Activated CD4-positive, alpha-beta T cell treated with anti-CD3 and anti-CD28 coated beads for 48 hours (primary cell): ENCODE results near the gene ZNF521.

Experiments
- DNase-seq: peaks from one replicate; pipeline ENCODE4 v3.0.0-alpha.2; 2020

The ZNF521 gene

GRCh38 chr18:25351777-25352628 lies at the start of gene ZNF521:
ZNF521 (minus strand) TSS chr18:25352166; CDS start chr18:25350946, 1,220 bp downstream.
- DNase-seq: peak; percentile 49

- DNase-seq: no peak
Measured at GRCh38 chr18:25399554-25399953, 47.6 kb upstream of the ZNF521 start.

GRCh38 chr18:25392192-25392591 lies 40.2 kb upstream of the ZNF521 start:
- DNase-seq: no peak

GRCh38 chr18:25373432-25374179 lies 21.6 kb upstream of the ZNF521 start:
- no peak for DNase-seq

GRCh38 chr18:25370391-25370790 lies 18.4 kb upstream of the ZNF521 start:
- DNase-seq: no peak

GRCh38 chr18:25365242-25365641 lies 13.3 kb upstream of the ZNF521 start:
- no peak for DNase-seq

- DNase-seq: no peak
Measured at GRCh38 chr18:25364732-25365131, 12.8 kb upstream of the ZNF521 start.

GRCh38 chr18:25360301-25360899 lies 8.4 kb upstream of the ZNF521 start:
- DNase-seq: no peak

- DNase-seq: no peak
Measured at GRCh38 chr18:25353080-25353479, 1.1 kb upstream of the ZNF521 start.

- no peak for DNase-seq
Measured at GRCh38 chr18:25352629-25353005, 651 bp upstream of the ZNF521 start.

GRCh38 chr18:25351280-25351775 lies 638 bp downstream of the ZNF521 start:
- DNase-seq: no peak

- DNase-seq: no peak
Measured at GRCh38 chr18:25350489-25351251, 1.3 kb downstream of the ZNF521 start.

- DNase-seq: no peak
Measured at GRCh38 chr18:25349926-25350487, 2.0 kb downstream of the ZNF521 start.

- no peak for DNase-seq
Measured at GRCh38 chr18:25349131-25349925, 2.6 kb downstream of the ZNF521 start.

- no peak for DNase-seq
Measured at GRCh38 chr18:25348386-25349130, 3.4 kb downstream of the ZNF521 start.

GRCh38 chr18:25346561-25346960 lies 5.4 kb downstream of the ZNF521 start:
- no peak for DNase-seq

GRCh38 chr18:25345081-25345866 lies 6.7 kb downstream of the ZNF521 start:
- no peak for DNase-seq

- DNase-seq: no peak
Measured at GRCh38 chr18:25341831-25342230, 10.1 kb downstream of the ZNF521 start.

GRCh38 chr18:25340762-25341161 lies 11.2 kb downstream of the ZNF521 start:
- no peak for DNase-seq

- DNase-seq: no peak
Measured at GRCh38 chr18:25335676-25336075, 16.3 kb downstream of the ZNF521 start.
